Measurements from ENCODE around the gene CDK17.

- TF ChIP-seq YY1 (IDR thresholded peaks at IDR 0.05; ENCODE audit: insufficient read depth, insufficient read length) (no peak), ZNF274 (IDR thresholded peaks at IDR 0.05; ENCODE audit: low read depth, low read length) (no peak)
Observed at GRCh38 chr12:96336489-96336888, 63.8 kb downstream of the CDK17 start.

All from NT2/D1 (cell line).